Neural cell (in vitro differentiated cells): ENCODE data around the gene CDCP2.

Source experiments
- EZH2 ChIP-seq: fragments of 200-600, 300-800 bp; shearing (Covaris generic), sonication (generic); IDR thresholded peaks from 2 replicates; pipeline ENCODE4 v1.6.1; 2014; ENCODE audit warnings: antibody characterized with exemption, low read length, borderline replicate concordance, mild to moderate bottlenecking; ENCODE audit not compliant: insufficient read depth, poor library complexity, severe bottlenecking
- MXI1 ChIP-seq: fragments of 450-650 bp; conservative IDR thresholded peaks from 2 replicates; pipeline ENCODE4 v1.6.1; 2014; ENCODE audit warnings: antibody characterized with exemption, mild to moderate bottlenecking; ENCODE audit not compliant: poor library complexity, severe bottlenecking
- POLR2AphosphoS5 ChIP-seq: IDR thresholded peaks from 2 replicates; pipeline ENCODE4 v1.6.1; 2012
- RAD21 ChIP-seq: fragments of 450-650 bp; conservative IDR thresholded peaks from 2 replicates; pipeline ENCODE4 v1.6.1; 2014; ENCODE audit warnings: antibody characterized with exemption, mild to moderate bottlenecking, moderate library complexity
- SMC3 ChIP-seq: fragments of 450-650 bp; conservative IDR thresholded peaks from 2 replicates; pipeline ENCODE4 v1.6.1; 2014; ENCODE audit warnings: antibody characterized with exemption, mild to moderate bottlenecking, moderate library complexity; ENCODE audit not compliant: poor library complexity
- TF ChIP-seq, protein P1 (sequence below): fragments of 450-650 bp; IDR thresholded peaks from 2 replicates; pipeline ENCODE4 v1.5.1; 2014; ENCODE audit warnings: antibody characterized with exemption, mild to moderate bottlenecking, moderate library complexity; ENCODE audit not compliant: poor library complexity, severe bottlenecking

GRCh38 chr1:54136269-54136896, 16.4 kb downstream of the CDCP2 start:
- TF ChIP-seq, protein P1, sequence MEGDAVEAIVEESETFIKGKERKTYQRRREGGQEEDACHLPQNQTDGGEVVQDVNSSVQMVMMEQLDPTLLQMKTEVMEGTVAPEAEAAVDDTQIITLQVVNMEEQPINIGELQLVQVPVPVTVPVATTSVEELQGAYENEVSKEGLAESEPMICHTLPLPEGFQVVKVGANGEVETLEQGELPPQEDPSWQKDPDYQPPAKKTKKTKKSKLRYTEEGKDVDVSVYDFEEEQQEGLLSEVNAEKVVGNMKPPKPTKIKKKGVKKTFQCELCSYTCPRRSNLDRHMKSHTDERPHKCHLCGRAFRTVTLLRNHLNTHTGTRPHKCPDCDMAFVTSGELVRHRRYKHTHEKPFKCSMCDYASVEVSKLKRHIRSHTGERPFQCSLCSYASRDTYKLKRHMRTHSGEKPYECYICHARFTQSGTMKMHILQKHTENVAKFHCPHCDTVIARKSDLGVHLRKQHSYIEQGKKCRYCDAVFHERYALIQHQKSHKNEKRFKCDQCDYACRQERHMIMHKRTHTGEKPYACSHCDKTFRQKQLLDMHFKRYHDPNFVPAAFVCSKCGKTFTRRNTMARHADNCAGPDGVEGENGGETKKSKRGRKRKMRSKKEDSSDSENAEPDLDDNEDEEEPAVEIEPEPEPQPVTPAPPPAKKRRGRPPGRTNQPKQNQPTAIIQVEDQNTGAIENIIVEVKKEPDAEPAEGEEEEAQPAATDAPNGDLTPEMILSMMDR, result no peak
- TF ChIP-seq RAD21 (no peak), POLR2AphosphoS5 (no peak), EZH2 (no peak), SMC3 (no peak), MXI1 (no peak)
